OCI-LY7 (cell line): Measurements from ENCODE around the gene FAM163A. TPM values are rescaled to one million over a fixed set of nuclear protein-coding genes. Genes with fewer than 3 reads are reported as not detected.
A peak's percentile ranks its signal among the peaks of the same experiment; 100 is the strongest.

ENCODE experiments used
- BruUV-seq: library from RNA; stranded (reverse); fragments of 400-500 nt; replicated peaks from 2 replicates; lab custom pipeline; 2021; lab: Mats Ljungman, UMichigan
- CTCF ChIA-PET: fragments of 300-600 bp; sonication (Branson Sonifier 250); formaldehyde crosslinking; loops from one replicate; lab custom pipeline; 2022; ENCODE audit warnings: antibody characterized with exemption; ENCODE audit not compliant: unreplicated experiment; lab: Charles Lee
- POLR2A ChIA-PET: fragments of 300-600 bp; sonication (Branson Sonifier 250); formaldehyde crosslinking; loops from one replicate; lab custom pipeline; 2022; ENCODE audit warnings: antibody characterized with exemption; lab: Charles Lee
- DNase-seq: peaks from one replicate; pipeline ENCODE4 v3.0.0-alpha.2; 2015; ENCODE audit warnings: low spot score
- H2AFZ ChIP-seq: fragments of 200-600 bp; sonication (generic), shearing (Covaris generic); 2 replicates; pipeline ENCODE4 v1.6.1; 2014; ENCODE audit warnings: mild to moderate bottlenecking, antibody characterized with exemption, low read length, moderate library complexity
- H3K27ac ChIP-seq: fragments of 200-600 bp; sonication (generic); 2 replicates; pipeline ENCODE4 v1.5.1; 2014; ENCODE audit warnings: mixed run types, low read depth, mild to moderate bottlenecking, moderate library complexity, low read length, inconsistent platforms; ENCODE audit not compliant: poor library complexity, severe bottlenecking
- H3K36me3 ChIP-seq: fragments of 200-600 bp; sonication (generic); 2 replicates; pipeline ENCODE4 v1.6.1; 2014; ENCODE audit warnings: mild to moderate bottlenecking, antibody characterized with exemption, low read length, moderate library complexity, mixed read lengths; ENCODE audit not compliant: insufficient read depth
- H3K4me1 ChIP-seq: fragments of 200-600 bp; sonication (generic); 2 replicates; pipeline ENCODE4 v1.5.1; 2014; ENCODE audit warnings: mild to moderate bottlenecking, low read length; ENCODE audit not compliant: insufficient read depth, poor library complexity, severe bottlenecking
- H3K4me2 ChIP-seq: fragments of 200-600 bp; sonication (generic); 2 replicates; pipeline ENCODE4 v1.6.1; 2014; ENCODE audit warnings: mild to moderate bottlenecking, low read length
- H3K4me3 ChIP-seq: fragments of 200-600 bp; sonication (generic); 2 replicates; pipeline ENCODE4 v1.5.1; 2014; ENCODE audit warnings: mild to moderate bottlenecking, low read depth, low read length; ENCODE audit not compliant: poor library complexity, severe bottlenecking
- H3K79me2 ChIP-seq: fragments of 200-600 bp; sonication (generic); 2 replicates; pipeline ENCODE4 v1.6.1; 2016; ENCODE audit warnings: low read depth, mild to moderate bottlenecking, low read length, moderate library complexity, mixed read lengths; ENCODE audit not compliant: insufficient read depth
- H3K9me2 ChIP-seq: fragments of 200-600 bp; sonication (generic); 2 replicates; pipeline ENCODE4 v1.6.1; 2016; ENCODE audit warnings: mild to moderate bottlenecking, low read length, mixed read lengths; ENCODE audit not compliant: insufficient read depth
- H3K9me3 ChIP-seq: fragments of 200-600 bp; sonication (generic); 2 replicates; pipeline ENCODE4 v1.6.1; 2014; ENCODE audit warnings: mild to moderate bottlenecking, mixed run types, low read length, mixed read lengths
- H4K20me1 ChIP-seq: fragments of 200-600 bp; sonication (generic); 2 replicates; pipeline ENCODE4 v1.6.1; 2014; ENCODE audit warnings: mild to moderate bottlenecking, antibody characterized with exemption, low read length, moderate library complexity, mixed read lengths; ENCODE audit not compliant: insufficient read depth
- CTCF ChIP-seq: fragments of 200-600 bp; sonication (generic); conservative IDR thresholded peaks from 2 replicates; pipeline ENCODE4 v1.5.1; 2014; ENCODE audit warnings: mild to moderate bottlenecking, antibody characterized with exemption, low read length, moderate library complexity, mixed read lengths
- EZH2phosphoT487 ChIP-seq: fragments of 200-600 bp; sonication (generic); IDR thresholded peaks from 2 replicates; pipeline ENCODE4 v1.6.1; 2018; ENCODE audit warnings: low read depth, borderline replicate concordance, mild to moderate bottlenecking, mixed run types, antibody characterized with exemption, low read length, moderate library complexity, mixed read lengths
- intact Hi-C: fragments of 100-400 bp; cut with micrococcal nuclease; formaldehyde crosslinking; loops from one replicate; pipeline ENCODE4 v1.10.0; 2022; ENCODE audit not compliant: unreplicated experiment
- total RNA-seq, 2 experiments: library from RNA; depleted of rRNA in 1 of 2; stranded (reverse); fragments of >200 nt in 1 of 2; shearing (Covaris generic) in 1 of 2; gene quantifications; 2 replicates each; pipeline ENCODE4 v1.2.3, GENCODE V29; 2014 to 2022

The FAM163A gene
- total RNA-seq, 2 experiments from 2014 or later, result not detected

- H4K20me1 ChIP-seq, result no peaks in the 10 kb centered on the region
- no peaks in the 10 kb centered on the region for H3K9me2 ChIP-seq
- intact Hi-C loops, result no loop called here
- ChIA-PET CTCF (interaction anchor here (1.0 kb wide), 1 partner anchor 106 kb away, joined by 3 read pairs; no protein-coding TSS in a partner anchor), POLR2A (interaction anchor here (0.6 kb wide), 1 partner anchor 416 kb away, joined by 3 read pairs; no protein-coding TSS in a partner anchor)
- H3K4me2 ChIP-seq, result no peak overlapping the region
- no peak overlapping the region for H3K4me3 ChIP-seq
- H3K4me1 ChIP-seq, result no peaks in the 10 kb centered on the region
- no peak for TF ChIP-seq EZH2phosphoT487
- TF ChIP-seq CTCF, result no peak
- no peak overlapping the region for H3K27ac ChIP-seq
- DNase-seq, result no peak
- no TSS peak for BruUV-seq
- no peaks in the 10 kb centered on the region for H3K79me2 ChIP-seq
- no peaks in the 10 kb centered on the region for H3K36me3 ChIP-seq
- H3K9me3 ChIP-seq, result 0 out of 2 replicates have a peak, but pooled peaks cover 5% of the 10 kb centered on the region
- no peak overlapping the region for H2AFZ ChIP-seq
These were observed 34.5 kb upstream of the FAM163A start for GRCh38 chr1:179708434-179709195.

- Histone ChIP-seq H4K20me1 (no peaks in the 10 kb centered on the region), H3K4me1 (no peaks in the 10 kb centered on the region), H3K27ac (no peak overlapping the region), H3K4me3 (no peak overlapping the region), H3K9me2 (no peaks in the 10 kb centered on the region), H3K9me3 (peaks cover 14% of the 10 kb centered on the region; the same call in 1 of the 2 replicates), H3K4me2 (no peak overlapping the region), H3K36me3 (no peaks in the 10 kb centered on the region), H3K79me2 (no peaks in the 10 kb centered on the region), H2AFZ (peak overlapping the region; percentile 44)
- TF ChIP-seq EZH2phosphoT487 (no peak), CTCF (no peak)
- ChIA-PET CTCF (interaction anchor here (1.0 to 1.5 kb wide), 2 partner anchors 100 to 105 kb away, joined by 4 to 6 read pairs; no protein-coding TSS in a partner anchor), POLR2A (interaction anchor here (0.7 to 1.4 kb wide), 5 partner anchors 17 to 124 kb away, joined by 3 to 4 read pairs (median 4); no protein-coding TSS in a partner anchor)
- no TSS peak for BruUV-seq
- DNase-seq, result peak; percentile 32
- intact Hi-C loops, result no loop called here
These were observed 33.2 kb upstream of the FAM163A start for GRCh38 chr1:179709841-179710329.
